ENCODE data around the gene CAMKMT. TPM values are rescaled to one million over a fixed set of nuclear protein-coding genes. Genes with fewer than 3 reads are reported as not detected.

CAMKMT gene
- total RNA-seq, 1 experiment from 2014 or later = 12.5 TPM

DNA sequence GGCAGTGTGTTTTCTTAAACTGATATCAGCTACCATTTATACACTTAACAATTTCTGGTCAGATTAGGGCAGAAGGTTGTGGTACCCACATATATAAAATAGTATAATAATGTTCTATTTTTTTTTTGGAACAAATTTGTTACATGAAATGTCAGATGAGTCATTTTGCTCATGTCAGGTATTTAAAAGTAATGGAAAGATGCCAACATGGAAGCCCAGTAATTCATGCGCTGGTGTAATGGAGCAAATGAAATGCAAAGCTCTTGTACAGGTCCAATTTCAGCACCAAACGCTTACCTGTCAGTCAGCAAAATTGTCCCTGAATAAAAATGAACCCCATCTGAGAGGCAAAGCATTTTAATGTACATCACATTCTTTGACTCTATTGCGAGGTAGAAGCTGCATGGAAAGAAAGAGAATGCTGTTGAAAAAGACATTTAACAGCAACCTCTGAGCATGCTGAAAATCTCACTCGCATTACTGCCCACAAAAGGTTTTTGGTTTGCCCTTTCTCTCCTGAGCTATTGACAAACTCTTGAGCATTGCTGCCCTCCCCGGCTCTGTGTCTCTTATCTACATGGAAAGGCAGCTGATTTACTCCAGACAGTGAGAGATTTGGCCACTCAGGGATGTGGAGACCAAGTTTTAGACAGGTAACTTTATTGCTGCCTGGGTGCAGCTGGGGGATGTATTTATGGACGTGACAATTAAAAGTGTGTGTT lies 217.5 kb downstream of the CAMKMT start:
- TF ChIP-seq EZH2 (IDR thresholded peaks at IDR 0.05; ENCODE audit: borderline replicate concordance, low read depth, low read length, poor library complexity, severe bottlenecking) (no peak), CTCF (conservative IDR thresholded peaks at IDR 0.05; ENCODE audit: low read depth, low read length) (no peak)
- BruUV-seq (replicated peaks) = no TSS peak
- no peaks in the 10 kb centered on the region for H3K36me3 ChIP-seq (ENCODE audit: insufficient read depth, low read length, poor library complexity, severe bottlenecking)
- intact Hi-C loops (cut with micrococcal nuclease; ENCODE audit: unreplicated experiment) = no loop called here
- H3K27me3 ChIP-seq (replicated peaks; ENCODE audit: insufficient read depth, low read depth, low read length, poor library complexity) = no peaks in the 10 kb centered on the region
- DNase-seq (ENCODE audit: low spot score) = no peak
- no peaks in the 10 kb centered on the region for H3K9me3 ChIP-seq (ENCODE audit: low read depth, low read length, poor library complexity, severe bottlenecking)
- CTCF ChIA-PET = no interaction called here
- H3K4me1 ChIP-seq (ENCODE audit: insufficient read depth, low read length, poor library complexity, severe bottlenecking) = no peaks in the 10 kb centered on the region
- no peak overlapping the region for H3K4me3 ChIP-seq (ENCODE audit: low read depth, low read length, poor library complexity, severe bottlenecking)
- POLR2A ChIA-PET (ENCODE audit: low non-redundant PET) = no interaction called here
- H3K27ac ChIP-seq (ENCODE audit: low read depth, low read length, poor library complexity, severe bottlenecking) = no peak overlapping the region

- BruUV-seq (replicated peaks) = no TSS peak
- Histone ChIP-seq H3K4me1 (ENCODE audit: insufficient read depth, low read length, poor library complexity, severe bottlenecking) (no peaks in the 10 kb centered on the region), H3K27me3 (replicated peaks; ENCODE audit: insufficient read depth, low read depth, low read length, poor library complexity) (no peaks in the 10 kb centered on the region), H3K36me3 (ENCODE audit: insufficient read depth, low read length, poor library complexity, severe bottlenecking) (no peaks in the 10 kb centered on the region), H3K27ac (ENCODE audit: low read depth, low read length, poor library complexity, severe bottlenecking) (no peak overlapping the region), H3K4me3 (ENCODE audit: low read depth, low read length, poor library complexity, severe bottlenecking) (no peak overlapping the region), H3K9me3 (ENCODE audit: low read depth, low read length, poor library complexity, severe bottlenecking) (no peaks in the 10 kb centered on the region)
- intact Hi-C loops (cut with micrococcal nuclease; ENCODE audit: unreplicated experiment) = no loop called here
- TF ChIP-seq CTCF (conservative IDR thresholded peaks at IDR 0.05; ENCODE audit: low read depth, low read length) (no peak), EZH2 (IDR thresholded peaks at IDR 0.05; ENCODE audit: borderline replicate concordance, low read depth, low read length, poor library complexity, severe bottlenecking) (no peak)
- no peak for DNase-seq (ENCODE audit: low spot score)
- POLR2A ChIA-PET (ENCODE audit: low non-redundant PET) = no interaction called here
- CTCF ChIA-PET = no interaction called here
Observed at GRCh38 chr2:44579837-44580230, 218.1 kb downstream of the CAMKMT start.

DNA sequence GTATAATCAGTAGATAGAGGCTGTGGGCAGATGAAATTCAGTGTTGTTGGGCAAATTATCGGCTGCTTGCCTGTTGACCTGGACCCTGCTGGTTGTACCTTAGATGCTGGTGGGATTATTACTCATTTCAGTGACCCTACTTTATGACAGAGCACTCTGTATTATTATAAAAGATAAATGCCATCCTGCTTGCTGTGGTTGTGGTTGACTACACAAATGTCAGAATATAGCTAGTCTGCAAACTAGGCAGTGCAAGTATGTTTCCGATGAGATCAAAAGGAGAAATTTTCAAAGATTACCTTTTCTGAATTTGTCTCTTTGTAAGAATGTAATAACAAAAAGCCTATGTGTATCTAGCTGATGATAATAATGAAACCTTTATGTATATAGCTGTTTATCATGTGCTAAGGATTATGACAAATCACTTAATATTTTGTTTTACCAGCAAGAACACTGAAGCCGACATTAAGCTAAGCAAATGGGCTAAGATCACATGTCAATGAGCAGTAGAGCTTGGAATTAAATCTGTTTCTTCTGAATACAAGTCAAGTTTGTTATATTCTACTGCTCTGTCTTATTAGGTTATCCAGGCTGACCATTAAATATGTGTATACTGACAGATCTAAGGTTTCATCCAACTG lies 219.2 kb downstream of the CAMKMT start:
- Histone ChIP-seq H3K36me3 (ENCODE audit: insufficient read depth, low read length, poor library complexity, severe bottlenecking) (no peaks in the 10 kb centered on the region), H3K9me3 (ENCODE audit: low read depth, low read length, poor library complexity, severe bottlenecking) (no peaks in the 10 kb centered on the region), H3K27me3 (replicated peaks; ENCODE audit: insufficient read depth, low read depth, low read length, poor library complexity) (no peaks in the 10 kb centered on the region), H3K27ac (ENCODE audit: low read depth, low read length, poor library complexity, severe bottlenecking) (no peak overlapping the region), H3K4me3 (ENCODE audit: low read depth, low read length, poor library complexity, severe bottlenecking) (no peak overlapping the region), H3K4me1 (ENCODE audit: insufficient read depth, low read length, poor library complexity, severe bottlenecking) (no peaks in the 10 kb centered on the region)
- POLR2A ChIA-PET (ENCODE audit: low non-redundant PET) = no interaction called here
- no peak for DNase-seq (ENCODE audit: low spot score)
- CTCF ChIA-PET = no interaction called here
- no peak for TF ChIP-seq EZH2 (IDR thresholded peaks at IDR 0.05; ENCODE audit: borderline replicate concordance, low read depth, low read length, poor library complexity, severe bottlenecking)
- no peak for TF ChIP-seq CTCF (conservative IDR thresholded peaks at IDR 0.05; ENCODE audit: low read depth, low read length)
- intact Hi-C loops (cut with micrococcal nuclease; ENCODE audit: unreplicated experiment) = no loop called here
- BruUV-seq (replicated peaks) = no TSS peak
